ENCODE measurements around the gene BAMBI.
"Not testable (repeated sequence)": the region's sequence is repeated elsewhere in the genome, so short reads cannot be mapped to it uniquely, and the experiment has no call there.

BAMBI gene

DNA sequence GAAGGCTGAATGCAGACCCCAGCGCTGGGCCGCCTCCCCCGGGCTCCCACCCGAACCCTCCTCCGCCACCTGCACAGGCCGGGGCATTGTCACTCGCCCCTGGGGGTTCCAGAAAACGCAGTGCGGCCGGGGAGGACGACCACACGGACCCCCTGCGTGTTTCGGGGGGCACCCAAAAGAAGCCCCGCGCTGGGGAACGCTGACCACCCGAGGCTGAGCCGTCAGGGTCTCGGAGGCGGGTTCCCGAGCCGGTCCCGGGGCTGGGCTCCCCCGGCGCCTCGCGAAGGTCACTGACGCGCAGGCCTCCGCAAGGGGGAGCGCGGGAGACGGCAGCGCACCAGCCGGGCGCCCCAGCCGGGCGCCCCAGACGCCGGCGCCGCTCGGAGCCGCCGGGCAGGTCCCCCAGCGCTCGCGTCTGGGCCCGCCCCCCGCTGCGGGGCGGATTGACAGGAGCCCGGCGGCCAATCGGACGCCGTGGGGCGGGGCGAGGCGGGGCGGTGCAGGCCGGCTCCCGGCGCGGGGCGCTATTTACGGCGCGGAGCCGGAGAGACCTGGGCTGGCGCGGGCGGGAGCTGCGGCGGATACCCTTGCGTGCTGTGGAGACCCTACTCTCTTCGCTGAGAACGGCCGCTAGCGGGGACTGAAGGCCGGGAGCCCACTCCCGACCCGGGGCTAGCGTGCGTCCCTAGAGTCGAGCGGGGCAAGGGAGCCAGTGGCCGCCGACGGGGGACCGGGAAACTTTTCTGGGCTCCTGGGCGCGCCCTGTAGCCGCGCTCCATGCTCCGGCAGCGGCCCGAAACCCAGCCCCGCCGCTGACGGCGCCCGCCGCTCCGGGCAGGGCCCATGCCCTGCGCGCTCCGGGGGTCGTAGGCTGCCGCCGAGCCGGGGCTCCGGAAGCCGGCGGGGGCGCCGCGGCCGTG, at the start of gene BAMBI:
TSS of gene BAMBI (plus strand) at position 554 of the 920 bp plus-strand sequence. CDS start 377 bp downstream, outside the sequence.
- DNase-seq (ENCODE audit: low read depth), result peak; percentile 78

DNA sequence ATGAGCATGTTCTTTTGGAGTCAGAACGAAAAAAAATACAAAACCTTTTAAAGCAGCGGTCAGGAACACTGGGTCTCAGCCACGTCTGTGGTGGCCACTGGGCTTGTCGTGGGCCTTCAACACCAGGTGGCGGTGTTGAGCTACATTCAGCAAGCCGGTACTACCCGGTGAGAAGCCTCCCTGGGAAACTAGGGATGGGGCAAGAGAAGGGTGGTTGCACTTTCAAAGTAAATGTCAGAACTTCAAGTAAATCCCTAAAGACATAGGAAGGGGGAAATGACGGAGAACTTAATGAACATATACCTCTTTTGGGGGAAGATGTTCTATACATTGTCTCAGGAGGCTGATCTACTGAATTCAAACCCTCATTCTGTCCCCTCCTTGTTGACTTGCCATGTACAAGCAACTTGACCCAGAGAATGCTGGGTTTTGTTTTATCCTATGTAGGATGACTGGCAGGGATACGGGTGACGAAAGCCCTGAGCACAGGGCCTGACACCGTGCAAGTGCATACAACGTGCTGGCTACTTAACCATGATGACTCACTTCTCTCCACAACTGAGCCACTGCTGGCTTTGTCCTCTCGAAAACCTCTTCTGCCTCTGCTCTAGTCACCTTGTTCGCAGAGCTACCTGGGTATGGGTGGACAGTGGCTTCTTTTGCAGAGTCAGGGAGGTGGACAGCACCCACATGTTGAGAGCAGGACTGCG, 49.0 kb upstream of the BAMBI start:
- DNase-seq (ENCODE audit: low read depth), result peak; percentile 22

- no peak for DNase-seq (ENCODE audit: low read depth)
Measured at GRCh38 chr10:28631896-28632583, 45.3 kb upstream of the BAMBI start.

DNA sequence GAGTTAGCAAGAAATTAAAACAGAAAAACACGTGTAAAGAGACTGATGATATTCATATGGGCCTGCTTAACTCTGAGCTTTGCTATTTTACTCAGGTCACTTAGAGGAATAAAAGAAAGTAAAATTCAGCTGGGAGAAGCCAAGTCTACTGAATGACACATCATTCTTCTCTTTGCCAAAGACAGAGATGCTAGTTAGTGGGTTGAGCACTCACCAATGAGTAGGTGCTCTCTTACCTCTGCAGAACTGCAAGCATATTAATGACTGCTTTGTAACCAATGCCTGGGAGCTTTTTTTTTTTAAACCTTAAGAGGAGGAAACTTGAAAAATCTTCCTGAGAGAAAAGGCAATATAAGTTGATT, 44.8 kb upstream of the BAMBI start:
- no peak for DNase-seq (ENCODE audit: low read depth)

DNA sequence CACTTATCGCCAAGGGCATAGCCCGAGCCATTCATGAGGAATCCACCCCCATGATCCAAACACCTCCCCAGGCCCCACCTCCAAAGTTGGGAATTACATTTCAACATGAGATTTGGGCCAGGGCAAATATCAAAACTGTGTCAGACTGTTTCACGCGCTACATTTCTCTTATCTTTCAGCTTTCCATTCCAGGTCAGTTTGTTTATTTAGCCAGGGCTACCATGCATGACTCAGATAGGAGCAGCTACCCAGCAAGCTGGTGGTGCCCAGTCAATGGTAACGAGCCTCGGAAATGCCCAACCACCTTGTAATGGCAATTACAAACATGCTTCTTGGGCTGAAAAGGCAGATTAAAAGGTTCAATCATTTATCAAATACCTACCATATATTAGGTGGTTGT, 43.6 kb upstream of the BAMBI start:
- no peak for DNase-seq (ENCODE audit: low read depth)

GRCh38 chr10:28637346-28637745, 40.0 kb upstream of the BAMBI start:
- no peak for DNase-seq (ENCODE audit: low read depth)

DNA sequence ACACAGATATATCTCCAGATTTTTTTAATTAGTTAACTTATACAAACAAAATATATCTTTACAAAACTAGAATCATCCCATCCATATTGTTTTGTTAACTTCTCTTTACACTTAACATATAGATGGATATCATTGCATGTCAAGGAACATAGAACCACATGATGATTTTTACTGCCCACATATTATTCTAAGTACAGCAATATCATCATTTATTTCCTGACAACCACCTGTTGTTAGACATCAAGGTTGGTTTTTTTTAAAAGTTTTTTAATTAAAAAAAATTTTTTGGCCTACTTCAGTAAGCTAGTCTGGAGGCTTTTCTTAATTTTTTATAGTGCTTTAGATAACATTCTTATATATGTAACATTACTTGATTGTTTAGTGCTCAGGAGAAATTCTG, 38.9 kb upstream of the BAMBI start:
- DNase-seq (ENCODE audit: low read depth), result no peak

GRCh38 chr10:28640551-28640950, 36.8 kb upstream of the BAMBI start:
- DNase-seq (ENCODE audit: low read depth), result no peak

DNA sequence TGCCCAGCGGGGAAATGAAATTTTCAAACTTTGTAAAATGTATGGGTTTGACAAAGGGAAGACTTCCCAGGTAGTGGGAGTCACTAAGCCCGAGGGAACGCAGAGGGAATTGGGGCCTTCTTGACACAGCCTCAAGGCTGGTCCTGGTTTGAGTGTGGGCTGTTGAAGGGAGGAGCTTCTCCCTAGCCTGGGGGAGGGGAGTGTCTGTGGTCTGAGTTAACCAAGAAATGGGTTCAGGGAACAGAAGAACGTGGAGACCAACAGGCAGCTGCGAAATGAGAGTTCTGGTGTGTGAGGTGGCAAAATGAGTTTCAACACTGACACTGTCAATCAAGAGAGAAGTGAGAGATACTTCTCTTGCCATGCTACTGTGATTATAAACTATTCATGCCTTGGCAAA, 32.7 kb upstream of the BAMBI start:
- no peak for DNase-seq (ENCODE audit: low read depth)

DNA sequence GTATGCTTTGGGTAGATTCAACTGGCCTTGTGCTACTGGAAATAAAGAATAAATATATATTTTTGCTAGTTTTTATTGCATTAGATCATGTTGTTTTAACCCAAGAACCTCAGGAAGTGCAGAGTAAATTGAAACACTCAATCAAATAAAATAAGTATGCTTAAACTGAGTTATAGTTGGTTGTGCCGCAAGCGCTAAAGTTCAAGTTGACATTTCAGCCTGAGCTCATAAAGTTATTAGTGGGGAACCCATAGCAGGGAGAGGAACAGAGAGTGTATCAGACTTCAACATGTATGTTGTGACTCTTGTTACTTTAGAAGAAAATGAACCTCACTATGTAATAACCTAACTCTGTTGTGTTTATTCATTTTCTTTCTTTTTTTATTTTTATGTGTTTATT, 25.2 kb upstream of the BAMBI start:
- DNase-seq (ENCODE audit: low read depth), result no peak

GRCh38 chr10:28652703-28653102, 24.6 kb upstream of the BAMBI start:
- no peak for DNase-seq (ENCODE audit: low read depth)

- not testable (repeated sequence) for DNase-seq (ENCODE audit: low read depth)
Measured at GRCh38 chr10:28658824-28659223, 18.5 kb upstream of the BAMBI start.

GRCh38 chr10:28661035-28661434, 16.3 kb upstream of the BAMBI start:
- no peak for DNase-seq (ENCODE audit: low read depth)

GRCh38 chr10:28663576-28664368, 13.5 kb upstream of the BAMBI start:
- peak; percentile 21 for DNase-seq (ENCODE audit: low read depth)

DNA sequence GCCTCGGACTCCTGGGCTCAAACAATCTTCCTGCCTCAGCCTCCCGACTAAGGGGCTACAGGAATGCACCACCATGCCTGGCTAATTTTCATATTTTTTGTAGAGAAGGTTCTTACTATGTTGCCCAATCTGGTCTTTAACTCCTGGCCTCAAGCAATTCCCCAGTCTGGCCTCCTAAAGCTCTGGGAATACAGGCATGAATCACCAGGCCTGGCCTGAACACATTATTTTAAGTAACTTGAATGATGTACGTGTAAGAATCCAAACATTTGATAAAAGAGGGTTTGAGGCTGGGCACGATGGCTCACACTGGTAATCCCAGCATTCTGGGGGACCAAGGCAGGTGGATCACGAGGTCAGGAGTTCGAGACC, 13.0 kb upstream of the BAMBI start:
- no peak for DNase-seq (ENCODE audit: low read depth)

DNA sequence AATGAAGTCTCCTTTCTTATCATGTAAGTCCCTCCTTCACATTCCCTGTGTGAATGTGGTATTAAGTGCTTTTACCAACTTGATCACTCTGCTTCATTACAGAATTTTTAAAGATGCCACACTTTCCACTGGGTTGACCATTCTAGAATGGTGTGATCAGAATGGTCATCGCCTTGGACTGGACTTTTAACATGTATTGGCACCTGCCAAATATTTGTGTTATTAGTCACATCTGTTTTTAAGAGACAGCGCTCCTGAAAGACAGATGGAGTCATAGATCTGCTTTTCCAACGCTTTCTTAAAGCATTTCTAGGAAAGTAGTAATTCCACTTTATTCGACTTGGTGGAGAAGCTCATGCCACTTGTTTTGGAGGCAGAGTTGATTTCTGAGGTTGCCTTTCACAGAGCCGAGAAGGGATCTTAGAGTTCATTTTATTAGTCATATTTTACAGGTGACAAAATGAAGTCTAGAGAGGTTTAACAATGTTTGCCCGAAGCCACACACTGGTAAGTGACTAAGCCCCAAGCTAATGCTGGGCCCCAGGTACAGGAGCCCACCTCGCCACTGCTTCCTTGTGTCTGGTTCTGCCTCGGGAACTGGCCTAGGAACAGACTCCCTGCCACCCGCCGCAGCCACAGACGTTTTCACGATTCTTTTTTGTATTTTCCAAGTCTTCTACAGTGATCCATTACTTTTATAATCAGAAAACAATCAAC, 10.4 kb upstream of the BAMBI start:
- DNase-seq (ENCODE audit: low read depth), result no peak

DNA sequence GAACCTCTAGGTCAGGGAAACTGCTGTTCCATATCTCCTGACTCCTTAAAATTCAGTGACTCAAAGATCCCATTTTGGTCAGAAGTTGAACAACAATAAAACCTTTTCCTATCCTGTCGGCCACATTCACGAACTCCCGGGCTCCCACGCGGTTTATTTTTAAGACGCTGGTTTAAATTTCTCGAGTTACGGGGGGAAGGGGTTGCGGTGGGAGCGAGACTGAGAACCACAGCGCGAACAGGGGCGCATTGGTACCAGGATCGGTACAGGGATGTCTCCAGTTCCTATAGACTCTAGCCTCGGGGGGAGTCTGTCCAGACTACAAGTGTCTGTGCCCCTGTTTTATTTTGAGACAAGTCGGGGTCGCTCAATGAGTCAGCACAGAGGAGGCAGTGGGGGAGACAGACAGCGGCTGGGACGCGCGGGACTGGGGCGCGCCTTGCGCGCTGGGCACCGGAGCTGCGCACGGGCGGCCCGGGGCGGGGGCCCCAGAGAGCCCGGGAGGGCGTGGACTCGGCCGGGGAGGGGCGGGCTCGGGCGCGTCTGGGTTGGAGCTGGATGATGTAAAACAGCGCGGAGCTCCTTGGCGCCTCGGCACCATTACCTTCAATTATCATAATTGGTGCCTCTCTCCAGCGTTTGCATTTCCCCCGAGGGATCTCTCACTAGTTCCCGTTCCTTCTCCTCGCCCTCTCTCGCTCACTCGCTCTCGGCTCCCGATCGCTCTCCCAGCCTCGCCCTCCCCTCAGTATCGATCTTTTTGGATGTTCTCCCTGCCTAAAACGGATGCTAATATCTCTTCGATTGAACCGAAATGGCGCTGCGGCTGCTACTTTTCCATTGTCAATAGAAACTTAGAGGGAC, 8.7 kb upstream of the BAMBI start:
- DNase-seq (ENCODE audit: low read depth), result no peak

DNA sequence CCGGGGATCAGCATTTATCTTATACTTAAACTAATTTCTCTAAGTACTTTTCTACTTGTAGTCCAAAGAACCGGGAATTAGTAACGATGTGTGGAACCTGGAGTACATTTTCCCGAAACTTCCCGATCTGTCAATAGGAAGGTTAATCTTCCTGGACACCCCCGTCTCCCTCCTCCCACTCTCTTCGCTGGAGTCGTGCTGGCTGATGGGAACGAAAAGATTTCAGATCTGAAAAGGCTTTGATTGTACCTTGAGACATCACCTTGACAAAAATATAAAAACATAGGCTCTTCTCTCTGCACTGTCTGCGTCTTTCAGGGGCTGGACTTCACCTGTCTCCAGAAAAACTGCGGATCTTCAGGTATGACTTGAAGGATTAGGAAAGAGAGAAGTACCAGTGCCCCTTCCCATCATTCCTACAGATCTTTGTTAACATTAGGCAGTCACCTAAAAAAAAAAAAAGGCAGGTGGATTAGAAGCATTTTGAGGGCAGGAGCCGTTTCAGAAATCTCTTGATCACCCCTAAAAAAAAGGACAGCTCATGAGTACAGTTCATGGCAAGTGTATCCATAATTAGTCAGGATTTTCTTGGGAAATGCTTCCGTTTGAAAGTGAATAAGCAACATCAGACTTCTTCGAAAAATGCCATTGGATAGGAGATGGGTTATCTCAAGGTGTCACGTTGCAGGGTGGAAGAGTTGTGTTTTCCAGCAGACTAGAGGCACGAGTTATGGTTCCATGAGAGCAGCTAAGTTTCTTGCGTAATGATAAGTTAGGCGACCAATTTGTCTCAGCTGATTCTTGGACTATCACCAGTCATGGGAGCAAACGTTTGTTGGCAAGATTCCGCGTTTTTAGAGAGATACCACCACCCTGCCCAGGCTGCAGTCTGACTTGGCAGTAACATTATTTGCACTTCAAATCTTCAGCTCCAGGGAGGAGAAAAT, 7.8 kb upstream of the BAMBI start:
- DNase-seq (ENCODE audit: low read depth), result no peak

- no peak for DNase-seq (ENCODE audit: low read depth)
Measured at GRCh38 chr10:28674782-28675181, 2.5 kb upstream of the BAMBI start.

Measured in T-helper 22 cell (primary cell).